GM19035 (cell line): ENCODE data around the gene RHD.
"Not testable (repeated sequence)": the region's sequence is repeated elsewhere in the genome, so short reads cannot be mapped to it uniquely, and the experiment has no call there.

Experiments
- ATAC-seq: cut with Tn5 transposase; IDR thresholded peaks from one replicate; pipeline ENCODE4 v1.9.1; 2021; ENCODE audit not compliant: unreplicated experiment

RHD gene

GRCh38 chr1:25256578-25256965 is 15.7 kb upstream of the RHD start:
- no peak for ATAC-seq

GRCh38 chr1:25257196-25257595 is 15.1 kb upstream of the RHD start:
- no peak for ATAC-seq

- not testable (repeated sequence) for ATAC-seq
Measured at GRCh38 chr1:25259813-25260212, 12.5 kb upstream of the RHD start.

- ATAC-seq: not testable (repeated sequence)
Measured at GRCh38 chr1:25260336-25260735, 12.0 kb upstream of the RHD start.

GRCh38 chr1:25266554-25267287 is 5.6 kb upstream of the RHD start:
- peak; percentile 21 for ATAC-seq

GRCh38 chr1:25267288-25268142 is 4.8 kb upstream of the RHD start:
- ATAC-seq: peak; percentile 78

GRCh38 chr1:25268143-25268760 is 4.1 kb upstream of the RHD start:
- not testable (repeated sequence) for ATAC-seq

- not testable (repeated sequence) for ATAC-seq
Measured at GRCh38 chr1:25275648-25276047, 3.3 kb downstream of the RHD start.

GRCh38 chr1:25277295-25277694 is 5.0 kb downstream of the RHD start:
- ATAC-seq: not testable (repeated sequence)

- not testable (repeated sequence) for ATAC-seq
Measured at GRCh38 chr1:25278358-25278757, 6.0 kb downstream of the RHD start.

- not testable (repeated sequence) for ATAC-seq
Measured at GRCh38 chr1:25278790-25279189, 6.5 kb downstream of the RHD start.

- not testable (repeated sequence) for ATAC-seq
Measured at GRCh38 chr1:25279693-25280111, 7.4 kb downstream of the RHD start.

- ATAC-seq: not testable (repeated sequence)
Measured at GRCh38 chr1:25285862-25286261, 13.6 kb downstream of the RHD start.

- not testable (repeated sequence) for ATAC-seq
Measured at GRCh38 chr1:25287164-25287563, 14.9 kb downstream of the RHD start.

GRCh38 chr1:25288573-25289101 is 16.3 kb downstream of the RHD start:
- ATAC-seq: not testable (repeated sequence)

GRCh38 chr1:25290043-25290442 is 17.7 kb downstream of the RHD start:
- ATAC-seq: not testable (repeated sequence)

- not testable (repeated sequence) for ATAC-seq
Measured at GRCh38 chr1:25293426-25293825, 21.1 kb downstream of the RHD start.

GRCh38 chr1:25294889-25295826 is 22.8 kb downstream of the RHD start:
- not testable (repeated sequence) for ATAC-seq

- not testable (repeated sequence) for ATAC-seq
Measured at GRCh38 chr1:25296501-25296900, 24.2 kb downstream of the RHD start.

GRCh38 chr1:25300729-25301128 is 28.4 kb downstream of the RHD start:
- not testable (repeated sequence) for ATAC-seq
